Activated T-helper 2 cell treated with anti-CD3 and anti-CD28 coated beads, Interferon-gamma antibody, Interleukin-2, Interleukin-4, amounts not matched to agents 10 μg/mL and 5 μg/mL and 100 μg/mL, durations not matched to agents 14 hours and 24 hours and 36 hours (primary cell): ENCODE results near the gene PACS2. TPM values are rescaled to one million over a fixed set of nuclear protein-coding genes. Genes with fewer than 3 reads are reported as not detected.
A peak's percentile ranks its signal among the peaks of the same experiment; 100 is the strongest.

Source experiments
- DNase-seq: peaks from one replicate; pipeline ENCODE4 v3.0.0; 2021; ENCODE audit warnings: low spot score
- H3K27ac Mint-ChIP-seq: one replicate; pipeline ENCODE4 v1.8.0; 2021; ENCODE audit warnings: mixed read lengths
- H3K27me3 Mint-ChIP-seq: one replicate; pipeline ENCODE4 v1.8.0; 2021; ENCODE audit warnings: low read depth, mixed read lengths
- H3K36me3 Mint-ChIP-seq: one replicate; pipeline ENCODE4 v1.8.0; 2021; ENCODE audit warnings: low read depth, mixed read lengths
- H3K4me1 Mint-ChIP-seq: one replicate; pipeline ENCODE4 v1.8.0; 2021; ENCODE audit warnings: low read depth, mixed read lengths
- H3K4me3 Mint-ChIP-seq: one replicate; pipeline ENCODE4 v1.8.0; 2021; ENCODE audit warnings: low read depth, mild to moderate bottlenecking, moderate library complexity, mixed read lengths
- H3K9me3 Mint-ChIP-seq: one replicate; pipeline ENCODE4 v1.8.0; 2021; ENCODE audit warnings: mixed read lengths
- intact Hi-C: fragments of 100-400 bp; cut with micrococcal nuclease; formaldehyde crosslinking; loops from one replicate; pipeline ENCODE4 v1.15.1; 2023
- total RNA-seq: library from RNA; stranded (reverse); gene quantifications from 2 replicates; pipeline ENCODE4 v1.2.3, GENCODE V29; 2022

PACS2 gene
- total RNA-seq, 1 donor from 2014 or later, result 35.2 TPM

DNA sequence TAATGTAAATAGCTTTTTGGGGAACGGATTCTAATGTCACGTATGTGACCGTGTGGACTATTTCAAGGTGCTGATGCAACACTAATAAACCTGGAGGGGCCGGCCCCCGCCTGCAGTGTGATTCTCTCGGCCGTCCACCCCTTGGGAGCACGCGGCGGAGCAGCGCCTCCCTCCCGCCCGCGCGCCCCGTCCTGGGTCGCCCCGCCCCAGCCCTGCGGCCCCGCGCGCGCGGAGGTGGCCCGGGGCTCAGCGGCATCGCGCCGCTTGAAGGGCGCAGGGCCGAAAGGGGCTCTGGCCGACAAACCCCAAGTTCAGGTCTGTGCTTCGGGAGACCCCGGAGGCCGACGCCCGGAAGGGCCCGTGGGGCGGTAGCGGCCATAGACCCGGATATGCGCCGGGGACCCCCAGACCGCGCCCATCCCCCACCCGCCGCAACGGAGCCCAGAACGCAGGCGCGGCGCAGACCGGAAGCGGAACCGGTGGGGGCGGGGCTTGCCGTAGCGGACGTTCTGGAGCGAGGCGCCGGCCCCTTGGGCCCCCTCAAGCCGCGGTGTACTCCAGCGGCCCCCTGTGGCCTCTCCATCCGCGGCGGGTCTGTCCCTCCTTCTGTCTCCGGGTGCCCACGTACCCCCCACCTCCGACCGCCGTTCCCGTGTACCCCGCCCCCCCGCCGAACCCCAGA is 83.6 kb downstream of the PACS2 start, which contains the start of gene TEX22:
TEX22 (plus strand) TSS at position 495 of the 682 bp plus-strand sequence. CDS start 803 bp downstream, outside the sequence.
- H3K4me3 Mint-ChIP-seq, result peak within 1 kb of the TSS; percentile 92

GRCh38 chr14:105398726-105399465 is 84.3 kb downstream of the PACS2 start:
- peaks cover 11% of the 10 kb centered on the region for H3K9me3 Mint-ChIP-seq
- H3K27ac Mint-ChIP-seq, result peak overlapping the region; percentile 85
- peaks cover 36% of the 10 kb centered on the region for H3K36me3 Mint-ChIP-seq
- H3K27me3 Mint-ChIP-seq, result no peaks in the 10 kb centered on the region
- H3K4me3 Mint-ChIP-seq, result peak overlapping the region; percentile 92
- peaks cover 16% of the 10 kb centered on the region for H3K4me1 Mint-ChIP-seq
- DNase-seq, result peak; percentile 43
- intact Hi-C loops, result loop anchor here (1.0 to 2.0 kb wide), 2 partner anchors 16 to 92 kb away; partner anchors contain the start of gene TEDC1

More for the DNA sequence above, 83.6 kb downstream of the PACS2 start, which contains the start of gene TEX22:
- intact Hi-C loops, result loop anchor here (1.0 to 2.0 kb wide), 2 partner anchors 17 to 93 kb away; partner anchors contain the start of gene TEDC1
- Mint-ChIP-seq H3K36me3 (peaks cover 36% of the 10 kb centered on the region), H3K9me3 (peaks cover 11% of the 10 kb centered on the region), H3K4me1 (peaks cover 14% of the 10 kb centered on the region), H3K27me3 (no peaks in the 10 kb centered on the region), H3K27ac (peak within 1 kb of the TSS; percentile 85)
- DNase-seq, result peak; percentile 84

DNA sequence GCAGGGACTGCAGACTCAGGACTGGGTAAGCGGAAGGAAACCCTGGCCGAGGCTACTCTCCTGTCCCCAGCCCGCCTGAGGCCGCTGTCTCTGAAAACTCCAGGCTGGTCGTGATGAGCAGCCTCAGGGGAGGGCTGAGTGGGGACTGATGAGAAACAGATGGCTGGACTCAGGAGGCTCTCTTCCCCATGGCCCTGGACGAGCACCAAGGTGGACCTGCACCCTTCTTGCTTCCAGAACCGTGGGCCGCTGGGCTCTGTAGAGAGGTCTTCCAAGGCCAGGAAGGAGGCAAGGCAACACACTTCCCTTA is 84.9 kb downstream of the PACS2 start:
- no peaks in the 10 kb centered on the region for H3K27me3 Mint-ChIP-seq
- H3K4me1 Mint-ChIP-seq, result peaks cover 21% of the 10 kb centered on the region
- peak overlapping the region; percentile 85 for H3K27ac Mint-ChIP-seq
- intact Hi-C loops, result loop anchor here (2.0 kb wide), 1 partner anchor 15 kb away; no protein-coding TSS in a partner anchor
- DNase-seq, result no peak
- peaks cover 11% of the 10 kb centered on the region for H3K9me3 Mint-ChIP-seq
- H3K4me3 Mint-ChIP-seq, result peak overlapping the region; percentile 92
- peaks cover 40% of the 10 kb centered on the region for H3K36me3 Mint-ChIP-seq

- Mint-ChIP-seq H3K27me3 (no peaks in the 10 kb centered on the region), H3K4me3 (no peak overlapping the region), H3K4me1 (peaks cover 27% of the 10 kb centered on the region), H3K9me3 (peaks cover 11% of the 10 kb centered on the region), H3K36me3 (peaks cover 42% of the 10 kb centered on the region), H3K27ac (peak overlapping the region; percentile 85)
- no peak for DNase-seq
- intact Hi-C loops, result no loop called here
Measured at GRCh38 chr14:105400016-105400415, 85.5 kb downstream of the PACS2 start.

DNA sequence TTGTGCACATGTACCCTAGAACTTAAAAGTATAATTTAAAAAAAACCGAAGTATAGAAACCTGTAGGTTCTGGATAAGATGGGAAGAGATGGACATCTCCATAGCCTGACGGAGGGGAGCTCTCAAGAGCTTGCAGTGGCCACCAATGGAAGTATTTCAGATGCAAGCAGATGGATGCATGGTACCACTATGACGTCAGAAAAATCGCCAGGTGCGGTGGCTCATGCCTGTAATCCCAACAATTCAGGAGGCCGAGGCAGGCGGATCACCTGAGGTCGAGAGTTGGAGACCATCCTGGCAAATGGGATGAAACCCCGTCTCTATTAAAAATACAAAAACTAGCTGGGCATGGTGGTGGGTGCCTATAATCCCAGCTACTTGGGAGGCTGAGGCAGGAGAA is 87.2 kb downstream of the PACS2 start:
- Mint-ChIP-seq H3K27me3 (no peaks in the 10 kb centered on the region), H3K4me3 (no peak overlapping the region), H3K9me3 (peaks cover 11% of the 10 kb centered on the region), H3K36me3 (peaks cover 49% of the 10 kb centered on the region), H3K27ac (no peak overlapping the region), H3K4me1 (peaks cover 30% of the 10 kb centered on the region)
- intact Hi-C loops, result no loop called here
- DNase-seq, result no peak

- H3K27me3 Mint-ChIP-seq, result peaks cover 25% of the 10 kb centered on the region
- no peaks in the 10 kb centered on the region for H3K9me3 Mint-ChIP-seq
- H3K4me1 Mint-ChIP-seq, result peaks cover 20% of the 10 kb centered on the region
- peaks cover 20% of the 10 kb centered on the region for H3K36me3 Mint-ChIP-seq
- no peak overlapping the region for H3K27ac Mint-ChIP-seq
- no peak overlapping the region for H3K4me3 Mint-ChIP-seq
- intact Hi-C loops, result no loop called here
- DNase-seq, result no peak
Measured at GRCh38 chr14:105408592-105408991, 94.0 kb downstream of the PACS2 start.

GRCh38 chr14:105409364-105409763 is 94.8 kb downstream of the PACS2 start:
- no peak for DNase-seq
- Mint-ChIP-seq H3K36me3 (peaks cover 16% of the 10 kb centered on the region), H3K27ac (no peak overlapping the region), H3K4me1 (peaks cover 13% of the 10 kb centered on the region), H3K4me3 (no peak overlapping the region), H3K9me3 (no peaks in the 10 kb centered on the region), H3K27me3 (peaks cover 25% of the 10 kb centered on the region)
- intact Hi-C loops, result no loop called here

DNA sequence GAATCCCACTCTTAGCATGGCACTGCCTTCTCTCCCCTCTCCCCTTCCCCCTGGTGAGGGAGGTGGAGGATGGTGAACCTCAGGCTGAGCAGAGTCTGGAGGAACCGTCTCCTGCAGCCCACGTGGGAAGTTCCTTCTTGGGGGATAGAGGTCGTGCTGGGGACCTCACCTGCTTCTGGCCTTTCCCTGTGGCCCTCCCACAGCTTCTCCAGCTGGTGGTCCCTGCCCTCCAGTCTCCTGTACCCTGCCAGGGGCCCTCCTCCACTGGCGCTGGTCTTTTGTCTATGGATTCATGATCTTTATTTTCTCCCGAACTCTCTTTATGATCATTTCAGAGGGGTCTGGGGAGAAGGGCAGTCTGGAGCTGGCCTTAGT is 96.1 kb downstream of the PACS2 start:
- no peak overlapping the region for H3K27ac Mint-ChIP-seq
- peaks cover 25% of the 10 kb centered on the region for H3K27me3 Mint-ChIP-seq
- DNase-seq, result no peak
- H3K4me3 Mint-ChIP-seq, result no peak overlapping the region
- no peaks in the 10 kb centered on the region for H3K9me3 Mint-ChIP-seq
- H3K36me3 Mint-ChIP-seq, result peaks cover 11% of the 10 kb centered on the region
- H3K4me1 Mint-ChIP-seq, result peaks cover 6% of the 10 kb centered on the region
- intact Hi-C loops, result no loop called here

DNA sequence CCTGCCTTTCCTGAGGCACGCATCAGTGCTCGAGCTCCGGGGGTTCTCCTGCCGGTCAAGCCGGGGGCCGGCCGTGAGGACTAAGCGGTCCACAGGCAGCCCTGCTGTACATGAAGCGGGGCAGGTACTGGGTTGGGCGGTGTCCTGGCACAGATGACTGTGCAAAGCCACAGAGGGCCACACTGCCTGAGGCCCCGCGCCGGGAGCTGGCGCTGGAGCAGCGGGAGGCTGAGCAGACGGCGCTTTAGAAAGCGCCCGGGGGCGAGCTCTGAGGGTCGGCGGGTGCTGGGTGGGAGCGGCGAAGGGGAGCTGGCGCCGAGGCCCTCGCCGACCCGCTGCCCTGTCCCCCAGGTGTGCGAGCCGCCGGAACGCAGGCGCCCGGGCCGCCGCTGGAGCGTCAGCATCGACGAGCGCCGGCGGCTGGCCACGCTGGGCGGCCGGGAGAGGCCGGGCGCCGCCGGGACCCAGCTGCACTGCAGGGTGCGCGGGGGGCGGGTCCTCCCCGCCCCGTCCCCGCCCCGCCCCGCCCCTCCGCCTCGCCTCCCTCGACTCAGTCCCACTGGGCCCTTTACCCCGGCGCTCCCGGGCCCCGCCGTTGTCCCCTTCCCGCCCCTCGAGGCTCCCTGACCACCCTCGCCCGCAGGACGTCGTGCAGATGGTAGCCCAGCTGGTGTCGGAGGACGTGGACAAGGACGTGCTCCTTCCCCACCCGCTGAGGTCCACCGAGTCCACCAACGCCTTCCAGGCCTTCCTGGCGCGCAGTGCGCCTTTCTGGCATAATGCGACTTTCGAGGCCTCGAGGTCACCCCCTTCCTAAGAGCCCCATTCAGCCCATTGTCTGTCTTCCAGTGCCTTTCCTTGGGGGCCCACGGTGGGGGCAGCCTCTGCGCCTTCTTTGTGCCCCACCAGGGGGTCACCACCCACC is 96.7 kb downstream of the PACS2 start:
- H3K27me3 Mint-ChIP-seq, result peaks cover 25% of the 10 kb centered on the region
- H3K9me3 Mint-ChIP-seq, result no peaks in the 10 kb centered on the region
- no peak for DNase-seq
- intact Hi-C loops, result no loop called here
- peaks cover 7% of the 10 kb centered on the region for H3K36me3 Mint-ChIP-seq
- H3K27ac Mint-ChIP-seq, result no peak overlapping the region
- peak overlapping the region; percentile 8 for H3K4me3 Mint-ChIP-seq
- H3K4me1 Mint-ChIP-seq, result peaks cover 7% of the 10 kb centered on the region

GRCh38 chr14:105411985-105412770 is 97.6 kb downstream of the PACS2 start:
- H3K9me3 Mint-ChIP-seq, result no peaks in the 10 kb centered on the region
- intact Hi-C loops, result no loop called here
- H3K36me3 Mint-ChIP-seq, result peaks cover 7% of the 10 kb centered on the region
- H3K4me1 Mint-ChIP-seq, result peaks cover 7% of the 10 kb centered on the region
- DNase-seq, result no peak
- H3K27ac Mint-ChIP-seq, result no peak overlapping the region
- peaks cover 25% of the 10 kb centered on the region for H3K27me3 Mint-ChIP-seq
- no peak overlapping the region for H3K4me3 Mint-ChIP-seq

GRCh38 chr14:105412771-105413543 is 98.4 kb downstream of the PACS2 start:
- no peaks in the 10 kb centered on the region for H3K9me3 Mint-ChIP-seq
- H3K27ac Mint-ChIP-seq, result no peak overlapping the region
- peaks cover 7% of the 10 kb centered on the region for H3K36me3 Mint-ChIP-seq
- intact Hi-C loops, result no loop called here
- DNase-seq, result no peak
- peak overlapping the region; percentile 17 for H3K4me3 Mint-ChIP-seq
- H3K27me3 Mint-ChIP-seq, result peaks cover 25% of the 10 kb centered on the region
- peaks cover 7% of the 10 kb centered on the region for H3K4me1 Mint-ChIP-seq
